Activated naive CD4-positive, alpha-beta T cell treated with anti-CD3 and anti-CD28 coated beads, Interleukin-2, amount 10 ng/mL, durations not matched to agents 7 days and 5 days (primary cell): ENCODE measurements around the gene PRKACG.
"Not testable (repeated sequence)": the region's sequence is repeated elsewhere in the genome, so short reads cannot be mapped to it uniquely, and the experiment has no call there.

Experiments
- CTCF ChIA-PET: fragments of 350-600 bp; sonication (Branson Sonifier 250); formaldehyde crosslinking; loops from one replicate; lab custom pipeline; 2021; ENCODE audit warnings: antibody characterized with exemption; lab: Charles Lee
- DNase-seq: peaks from one replicate; pipeline ENCODE4 v3.0.0-alpha.2; 2020
- H3K27ac Mint-ChIP-seq: one replicate; pipeline ENCODE4 v1.8.0; 2021; ENCODE audit warnings: mild to moderate bottlenecking, moderate library complexity, mixed read lengths
- H3K27me3 Mint-ChIP-seq: one replicate; pipeline ENCODE4 v1.8.0; 2021; ENCODE audit warnings: mild to moderate bottlenecking, mixed read lengths
- H3K36me3 Mint-ChIP-seq: one replicate; pipeline ENCODE4 v1.8.0; 2021; ENCODE audit warnings: mixed read lengths
- H3K4me1 Mint-ChIP-seq: one replicate; pipeline ENCODE4 v1.8.0; 2021; ENCODE audit warnings: mixed read lengths
- H3K4me3 Mint-ChIP-seq: one replicate; pipeline ENCODE4 v1.8.0; 2021; ENCODE audit warnings: mild to moderate bottlenecking, moderate library complexity, mixed read lengths
- H3K9me3 Mint-ChIP-seq: one replicate; pipeline ENCODE4 v1.8.0; 2021; ENCODE audit warnings: mixed read lengths

The PRKACG gene

DNA sequence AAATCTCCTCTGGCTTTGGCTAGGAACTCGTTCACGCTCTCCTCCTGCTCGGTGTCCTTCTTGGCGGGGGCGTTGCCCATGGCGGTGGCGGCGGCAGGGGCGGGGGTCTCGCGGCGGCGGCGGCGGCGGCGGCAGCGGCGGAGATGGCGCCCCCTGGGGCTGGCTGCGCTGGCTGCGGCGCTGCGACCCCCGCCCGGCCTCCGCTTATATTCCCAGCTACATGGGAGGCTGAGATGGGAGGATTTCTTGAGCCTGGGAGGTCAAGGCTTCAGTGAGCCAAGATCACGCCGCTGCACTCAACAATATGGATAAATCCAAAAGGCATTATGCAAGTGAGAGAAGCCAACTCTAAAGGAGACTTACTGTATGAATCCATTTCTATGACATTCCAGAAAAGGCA is at the start of gene PRKACG:
PRKACG (minus strand) TSS at position 101 of the 400 bp plus-strand sequence; CDS start at position 80, 21 bp downstream.
- Mint-ChIP-seq H3K27ac (no peak within 1 kb of the TSS), H3K4me3 (peak within 1 kb of the TSS; percentile 40), H3K4me1 (peaks cover 34% of the 10 kb centered on the region), H3K27me3 (peaks cover 64% of the 10 kb centered on the region), H3K36me3 (no peaks in the 10 kb centered on the region), H3K9me3 (no peaks in the 10 kb centered on the region)
- CTCF ChIA-PET, result interaction anchor here (1.4 kb wide), 1 partner anchor 14 kb away, joined by 3 read pairs; no protein-coding TSS in a partner anchor
- DNase-seq, result no peak

DNA sequence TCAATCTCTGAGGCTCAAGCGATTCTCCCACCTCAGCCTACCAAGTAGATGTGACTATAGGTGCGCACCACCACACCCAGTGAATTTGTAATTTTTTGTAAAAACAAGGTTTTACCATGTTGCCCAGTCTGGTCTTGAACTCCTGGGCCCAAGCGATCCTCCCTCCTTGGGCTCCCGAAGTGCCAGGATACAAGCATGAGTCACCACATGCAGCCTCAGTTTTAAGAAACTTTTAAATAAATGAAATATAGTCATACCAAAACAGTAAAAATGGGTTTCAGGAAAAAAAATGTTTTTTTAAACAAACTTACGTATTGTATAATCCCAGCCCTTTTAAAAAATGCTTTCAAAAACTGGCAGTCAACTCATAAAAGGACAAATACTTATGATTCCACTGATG is 48.3 kb upstream of the PRKACG start:
- DNase-seq, result no peak
- H3K27ac Mint-ChIP-seq, result no peak overlapping the region
- H3K4me1 Mint-ChIP-seq, result peaks cover 17% of the 10 kb centered on the region
- no peak overlapping the region for H3K4me3 Mint-ChIP-seq
- H3K27me3 Mint-ChIP-seq, result no peaks in the 10 kb centered on the region
- no peaks in the 10 kb centered on the region for H3K9me3 Mint-ChIP-seq
- CTCF ChIA-PET, result interaction anchor here (1.1 to 1.3 kb wide), 2 partner anchors 8 kb away, joined by 3 read pairs; no protein-coding TSS in a partner anchor
- H3K36me3 Mint-ChIP-seq, result peaks cover 43% of the 10 kb centered on the region

DNA sequence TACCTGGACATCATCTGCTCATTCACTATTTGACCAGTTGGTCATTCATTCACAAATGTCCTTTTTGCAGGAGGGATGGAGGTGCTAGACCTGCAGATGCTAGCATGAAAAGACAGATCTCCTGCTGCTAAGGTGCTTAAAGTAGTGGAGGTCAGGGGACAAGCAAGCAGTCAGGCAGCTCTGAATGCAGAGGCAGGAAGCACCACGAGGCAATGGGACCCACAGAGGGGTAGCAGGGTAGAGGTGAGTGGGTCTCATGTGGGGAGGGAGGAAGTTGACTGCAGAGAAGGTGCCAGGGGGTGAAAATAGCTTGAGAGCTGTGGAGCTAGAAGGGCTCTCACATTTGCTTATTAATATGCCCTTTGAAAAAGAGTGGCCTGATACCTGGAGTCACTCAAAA is 46.9 kb upstream of the PRKACG start:
- no peak for DNase-seq
- Mint-ChIP-seq H3K27ac (no peak overlapping the region), H3K27me3 (no peaks in the 10 kb centered on the region), H3K9me3 (no peaks in the 10 kb centered on the region), H3K36me3 (peaks cover 44% of the 10 kb centered on the region), H3K4me1 (peaks cover 19% of the 10 kb centered on the region), H3K4me3 (no peak overlapping the region)
- CTCF ChIA-PET, result interaction anchor here (0.7 kb wide), 1 partner anchor 132 kb away, joined by 5 read pairs; no protein-coding TSS in a partner anchor

DNA sequence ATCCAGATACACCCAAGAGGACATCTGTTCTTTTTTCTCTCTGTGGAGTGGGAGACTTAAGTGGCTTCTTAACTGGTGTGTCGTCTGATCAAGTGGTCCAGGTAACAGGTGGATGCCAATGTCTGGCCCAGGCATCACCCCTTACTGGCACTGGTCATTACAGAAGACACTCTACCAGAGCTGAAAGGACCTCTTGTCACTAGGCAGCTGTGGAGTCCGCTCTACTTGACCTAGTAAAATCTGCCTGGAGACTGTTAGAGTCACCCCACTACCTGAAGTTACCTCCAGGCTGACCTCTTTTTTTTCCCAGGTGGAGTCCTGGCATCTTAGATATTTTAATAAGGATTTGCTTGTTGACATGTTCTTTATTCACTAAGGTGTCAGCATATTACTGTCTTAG is 44.2 kb upstream of the PRKACG start:
- no peak overlapping the region for H3K4me3 Mint-ChIP-seq
- peaks cover 19% of the 10 kb centered on the region for H3K4me1 Mint-ChIP-seq
- H3K36me3 Mint-ChIP-seq, result peaks cover 39% of the 10 kb centered on the region
- no peak overlapping the region for H3K27ac Mint-ChIP-seq
- no peaks in the 10 kb centered on the region for H3K9me3 Mint-ChIP-seq
- no peaks in the 10 kb centered on the region for H3K27me3 Mint-ChIP-seq
- no peak for DNase-seq
- CTCF ChIA-PET, result interaction anchor here (0.6 to 8.4 kb wide), 2 partner anchors 22 to 136 kb away, joined by 3 to 192 read pairs; no protein-coding TSS in a partner anchor

GRCh38 chr9:69056191-69056815 is 42.4 kb upstream of the PRKACG start:
- Mint-ChIP-seq H3K9me3 (no peaks in the 10 kb centered on the region), H3K4me3 (no peak overlapping the region), H3K36me3 (peaks cover 36% of the 10 kb centered on the region), H3K27me3 (no peaks in the 10 kb centered on the region), H3K27ac (no peak overlapping the region), H3K4me1 (peaks cover 19% of the 10 kb centered on the region)
- DNase-seq, result no peak
- CTCF ChIA-PET, result interaction anchor here (0.6 to 8.4 kb wide), 6 partner anchors 20 to 423 kb away, joined by 3 to 192 read pairs (median 5); partner anchors contain the start of gene FXN

DNA sequence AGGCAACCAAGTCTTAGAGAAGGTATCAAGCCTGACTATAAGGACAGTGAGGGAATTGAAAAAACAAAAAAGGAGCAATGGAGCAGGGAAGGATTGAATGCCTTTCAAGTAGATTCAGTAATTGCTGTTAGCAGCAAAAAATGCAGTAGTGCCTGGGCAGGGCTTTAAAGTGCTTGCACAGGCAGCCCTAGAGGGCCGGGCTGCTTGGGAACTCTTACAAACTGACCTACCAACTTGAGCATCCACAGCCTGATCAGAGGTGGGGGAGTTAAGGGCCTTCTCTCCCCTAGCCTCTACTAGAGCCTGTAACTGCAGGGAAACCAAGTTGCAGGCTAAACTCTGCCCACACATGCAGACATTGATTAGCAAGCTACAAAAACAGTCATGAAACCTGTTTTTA is 41.1 kb upstream of the PRKACG start:
- Mint-ChIP-seq H3K9me3 (no peaks in the 10 kb centered on the region), H3K4me1 (peaks cover 13% of the 10 kb centered on the region), H3K27me3 (no peaks in the 10 kb centered on the region), H3K36me3 (peaks cover 30% of the 10 kb centered on the region), H3K4me3 (no peak overlapping the region), H3K27ac (peak overlapping the region; percentile 26)
- DNase-seq, result no peak
- CTCF ChIA-PET, result interaction anchor here (1.3 to 8.4 kb wide), 9 partner anchors 8 to 367 kb away, joined by 3 to 192 read pairs (median 6); partner anchors contain the start of gene FXN

GRCh38 chr9:69050936-69051335 is 37.0 kb upstream of the PRKACG start:
- H3K9me3 Mint-ChIP-seq, H3K27me3 Mint-ChIP-seq, H3K4me3 Mint-ChIP-seq, H3K27ac Mint-ChIP-seq, DNase-seq, H3K4me1 Mint-ChIP-seq: not testable (repeated sequence)
- CTCF ChIA-PET, result interaction anchor here (0.7 to 2.2 kb wide), 2 partner anchors 142 to 199 kb away, joined by 3 to 12 read pairs; no protein-coding TSS in a partner anchor
- peaks cover 24% of the 10 kb centered on the region for H3K36me3 Mint-ChIP-seq

DNA sequence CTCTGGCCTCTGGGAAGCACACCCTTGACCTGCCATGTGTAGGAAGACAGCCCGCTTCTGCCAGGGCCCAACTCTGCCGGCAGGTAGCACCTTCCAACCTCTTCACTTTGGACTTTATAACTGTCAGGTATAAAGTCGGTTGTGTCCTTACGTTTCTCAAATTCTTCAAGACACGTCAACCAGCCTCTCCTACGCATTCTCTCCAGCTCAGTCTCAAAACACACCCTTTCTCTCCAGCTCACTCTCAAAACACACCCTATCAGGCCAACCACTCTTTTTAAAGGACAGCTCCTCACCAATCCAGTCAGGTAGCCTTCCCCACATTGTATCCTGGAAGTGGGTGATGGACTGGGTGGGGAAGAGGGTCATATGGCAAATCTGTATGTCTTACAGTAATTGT is 35.2 kb upstream of the PRKACG start:
- H3K4me1 Mint-ChIP-seq, result peaks cover 17% of the 10 kb centered on the region
- H3K36me3 Mint-ChIP-seq, result peaks cover 35% of the 10 kb centered on the region
- no peaks in the 10 kb centered on the region for H3K27me3 Mint-ChIP-seq
- DNase-seq, result no peak
- H3K9me3 Mint-ChIP-seq, result no peaks in the 10 kb centered on the region
- CTCF ChIA-PET, result interaction anchor here (2.2 kb wide), 1 partner anchor 144 kb away, joined by 12 read pairs; no protein-coding TSS in a partner anchor
- no peak overlapping the region for H3K27ac Mint-ChIP-seq
- H3K4me3 Mint-ChIP-seq, result no peak overlapping the region

DNA sequence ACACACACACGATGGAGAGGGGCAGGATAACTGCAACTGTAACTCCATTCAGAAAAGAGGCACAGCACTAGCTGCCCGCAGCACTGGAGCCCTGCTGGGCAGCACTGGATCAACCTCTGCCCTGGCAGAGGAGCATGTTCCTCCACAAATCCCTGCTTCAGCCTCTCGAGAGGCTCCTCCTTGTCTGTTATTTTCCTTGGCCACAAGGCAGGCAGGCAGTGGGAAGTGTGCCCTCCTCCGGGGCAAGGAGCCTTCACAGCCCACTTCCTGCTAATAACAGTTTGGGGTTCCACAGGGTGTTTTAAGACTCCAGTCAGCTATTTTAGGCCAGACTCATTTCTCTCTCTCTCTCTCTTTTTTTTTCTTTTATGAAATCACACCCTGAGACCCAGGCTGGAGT is 33.5 kb upstream of the PRKACG start:
- CTCF ChIA-PET, result interaction anchor here (0.7 to 3.6 kb wide), 4 partner anchors 12 to 464 kb away, joined by 3 to 10 read pairs (median 4); partner anchors contain the start of gene FXN
- Mint-ChIP-seq H3K4me3 (no peak overlapping the region), H3K4me1 (peaks cover 22% of the 10 kb centered on the region), H3K27me3 (no peaks in the 10 kb centered on the region), H3K27ac (no peak overlapping the region), H3K36me3 (peaks cover 31% of the 10 kb centered on the region), H3K9me3 (no peaks in the 10 kb centered on the region)
- no peak for DNase-seq

DNA sequence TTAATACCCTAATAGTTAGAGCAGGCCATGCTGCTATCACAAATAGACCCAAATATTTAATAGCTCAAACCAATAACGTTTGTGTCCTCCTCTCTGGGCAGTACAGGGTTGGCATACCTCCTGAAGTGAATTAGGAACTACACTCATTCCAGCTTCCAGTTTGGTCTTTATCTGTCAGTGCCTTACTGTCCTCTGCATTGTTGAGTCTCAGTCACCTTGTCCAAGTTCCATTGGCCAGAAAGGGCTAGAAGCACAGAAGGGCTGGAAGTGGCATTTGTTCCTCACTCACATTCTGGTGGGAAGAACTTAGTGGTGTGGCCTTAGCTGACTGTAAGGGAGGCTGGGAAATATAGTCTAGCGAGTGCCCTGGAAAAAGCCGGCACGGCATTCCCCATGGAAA is 32.8 kb upstream of the PRKACG start:
- H3K4me3 Mint-ChIP-seq, result no peak overlapping the region
- peaks cover 22% of the 10 kb centered on the region for H3K4me1 Mint-ChIP-seq
- DNase-seq, result no peak
- H3K36me3 Mint-ChIP-seq, result peaks cover 33% of the 10 kb centered on the region
- H3K9me3 Mint-ChIP-seq, result no peaks in the 10 kb centered on the region
- H3K27me3 Mint-ChIP-seq, result no peaks in the 10 kb centered on the region
- H3K27ac Mint-ChIP-seq, result no peak overlapping the region
- CTCF ChIA-PET, result interaction anchor here (1.2 to 3.6 kb wide), 3 partner anchors 11 to 147 kb away, joined by 3 to 10 read pairs (median 4); partner anchors contain the start of gene FXN

GRCh38 chr9:69045821-69046220 is 31.9 kb upstream of the PRKACG start:
- Mint-ChIP-seq H3K27me3 (no peaks in the 10 kb centered on the region), H3K4me3 (no peak overlapping the region), H3K27ac (no peak overlapping the region), H3K4me1 (peaks cover 22% of the 10 kb centered on the region), H3K36me3 (peaks cover 33% of the 10 kb centered on the region), H3K9me3 (no peaks in the 10 kb centered on the region)
- CTCF ChIA-PET, result interaction anchor here (0.7 to 3.9 kb wide), 5 partner anchors 8 to 178 kb away, joined by 3 to 15 read pairs (median 3); partner anchors contain the start of gene FXN
- no peak for DNase-seq

DNA sequence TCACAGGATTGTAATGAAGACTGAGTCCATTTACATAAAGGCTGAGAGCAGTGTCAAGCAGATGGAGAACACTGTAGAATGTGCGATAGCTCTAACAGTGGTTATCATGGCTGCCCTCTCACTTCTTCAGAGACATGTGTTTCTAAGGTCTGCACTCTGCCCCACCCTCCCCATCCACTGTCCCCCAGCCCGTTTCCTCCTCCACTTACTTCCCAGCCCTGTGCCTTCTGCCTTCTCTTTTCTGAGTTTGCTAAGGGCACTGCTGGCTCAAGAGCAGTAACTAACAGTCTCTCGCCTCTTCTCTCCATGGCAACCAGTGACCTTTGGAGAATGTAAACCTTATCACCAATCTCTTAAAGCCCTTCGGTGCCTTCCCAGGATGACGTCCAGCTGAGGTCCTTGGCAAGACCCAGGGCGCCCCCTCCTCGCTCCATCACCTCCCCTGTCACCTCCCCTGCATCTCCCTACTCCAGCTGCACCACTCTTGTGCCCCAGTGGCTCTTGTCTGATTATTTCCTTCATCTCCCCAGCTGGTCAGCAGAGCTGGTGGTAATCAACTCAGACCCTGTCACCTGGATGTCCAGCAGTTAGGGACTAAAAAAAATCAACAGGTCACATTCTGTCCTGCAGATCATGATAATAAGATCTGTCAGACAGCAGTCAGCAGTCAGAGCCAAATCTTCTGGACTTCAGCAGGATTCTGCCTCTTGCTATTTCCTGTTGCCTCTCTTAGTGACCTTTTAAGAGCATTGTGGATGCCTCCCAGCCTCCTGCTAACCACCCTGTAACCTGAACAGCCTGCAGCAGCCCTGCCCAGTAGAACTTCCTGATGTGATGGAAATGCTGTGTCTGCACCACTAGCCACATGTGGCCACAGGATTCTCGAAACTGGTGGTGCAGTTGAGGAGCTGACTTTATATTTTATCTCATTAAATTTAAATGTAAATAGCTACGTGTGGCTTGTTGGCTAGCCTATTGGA is 30.6 kb upstream of the PRKACG start:
- CTCF ChIA-PET, result interaction anchor here (3.6 to 3.9 kb wide), 2 partner anchors 9 kb away, joined by 10 to 15 read pairs; partner anchors contain the start of gene FXN
- Mint-ChIP-seq H3K27me3 (no peaks in the 10 kb centered on the region), H3K9me3 (no peaks in the 10 kb centered on the region), H3K4me3 (no peak overlapping the region), H3K36me3 (peaks cover 27% of the 10 kb centered on the region), H3K27ac (peak overlapping the region; percentile 66), H3K4me1 (peaks cover 22% of the 10 kb centered on the region)
- DNase-seq, result peak; percentile 25

DNA sequence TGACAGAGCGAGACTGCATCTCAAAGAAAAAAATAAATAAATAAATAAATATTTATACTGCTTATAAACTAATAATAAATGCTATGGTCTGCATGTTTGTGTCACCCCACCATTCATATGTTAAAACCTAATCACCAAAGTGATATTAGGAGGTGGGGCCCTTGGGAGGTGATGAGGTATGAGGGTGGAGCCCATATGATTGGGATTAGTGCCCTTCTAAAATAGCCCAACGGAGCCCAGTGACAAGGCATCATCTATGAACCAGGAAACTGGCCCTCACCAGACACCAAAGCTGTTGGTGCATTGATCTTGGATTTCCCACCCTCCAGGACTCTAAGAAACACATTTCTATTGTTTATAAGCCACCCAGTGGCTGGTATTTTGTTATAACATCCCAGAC is 26.7 kb upstream of the PRKACG start:
- CTCF ChIA-PET, result no interaction called here
- H3K27me3 Mint-ChIP-seq, result no peaks in the 10 kb centered on the region
- no peak overlapping the region for H3K4me3 Mint-ChIP-seq
- peaks cover 16% of the 10 kb centered on the region for H3K36me3 Mint-ChIP-seq
- DNase-seq, result no peak
- H3K9me3 Mint-ChIP-seq, result no peaks in the 10 kb centered on the region
- no peak overlapping the region for H3K27ac Mint-ChIP-seq
- peaks cover 35% of the 10 kb centered on the region for H3K4me1 Mint-ChIP-seq
